Nephron progenitor cell (in vitro differentiated cells): ENCODE results near the gene DLX2.

ENCODE experiments used
- DNase-seq: peaks from one replicate; pipeline ENCODE4 v3.0.0; 2021
- H3K27ac Mint-ChIP-seq: 2 replicates; pipeline ENCODE4 v1.8.0; 2021; ENCODE audit warnings: mild to moderate bottlenecking, moderate library complexity, mixed read lengths
- H3K27me3 Mint-ChIP-seq: 2 replicates; pipeline ENCODE4 v1.8.0; 2021; ENCODE audit warnings: mild to moderate bottlenecking, low read depth, mixed read lengths; ENCODE audit not compliant: poor library complexity
- H3K36me3 Mint-ChIP-seq: 2 replicates; pipeline ENCODE4 v1.8.0; 2021; ENCODE audit warnings: low read depth, mixed read lengths
- H3K4me1 Mint-ChIP-seq: 2 replicates; pipeline ENCODE4 v1.8.0; 2021; ENCODE audit warnings: mixed read lengths
- H3K4me3 Mint-ChIP-seq: 2 replicates; pipeline ENCODE4 v1.8.0; 2021; ENCODE audit warnings: mild to moderate bottlenecking, moderate library complexity, mixed read lengths
- H3K9me3 Mint-ChIP-seq: 2 replicates; pipeline ENCODE4 v1.8.0; 2021; ENCODE audit warnings: mild to moderate bottlenecking, moderate library complexity, mixed read lengths
- TF ChIP-seq, protein P1 (sequence below): fragments of 200-600 bp; sonication (generic); IDR thresholded peaks from 2 replicates; pipeline ENCODE4 v1.5.0; 2021; ENCODE audit warnings: antibody characterized with exemption

DLX2 gene

DNA sequence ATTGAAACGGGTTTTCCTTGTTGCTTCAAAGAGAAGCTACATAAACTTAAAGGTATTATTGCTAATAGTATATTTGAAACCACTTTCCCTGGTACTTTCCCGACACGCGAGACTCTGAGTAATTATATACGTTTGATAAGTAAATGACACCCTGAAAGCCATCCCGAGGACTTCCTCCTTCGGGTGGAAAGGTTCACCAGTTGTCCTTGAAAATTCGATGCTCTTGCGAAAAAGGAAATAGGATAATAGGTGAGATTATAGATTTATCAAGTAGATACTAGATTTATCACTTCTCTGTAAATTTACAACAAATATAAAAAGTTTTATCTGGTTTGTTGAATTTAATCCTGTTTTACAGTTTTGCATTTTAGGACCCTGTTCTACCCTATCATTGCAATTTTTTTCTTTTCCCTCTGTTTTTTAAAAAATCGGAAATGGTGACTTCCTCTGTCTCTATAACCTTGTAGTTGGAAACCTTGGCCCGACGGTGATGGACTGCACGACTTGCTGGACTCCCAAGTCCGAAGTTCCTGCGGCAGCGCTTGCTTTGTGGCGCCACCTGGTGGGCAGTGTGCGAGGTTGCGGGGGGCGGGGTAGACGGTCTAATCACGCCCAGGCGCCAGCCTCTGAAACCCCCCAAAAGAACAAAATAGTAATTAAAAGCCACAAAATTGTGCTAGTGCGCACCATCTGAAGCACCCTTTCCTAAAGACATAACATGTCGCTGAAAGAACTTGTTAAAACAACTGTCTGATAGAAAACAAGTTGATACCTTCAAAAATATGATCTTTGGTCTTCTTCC lies 972 bp upstream of the DLX2 start:
- H3K36me3 Mint-ChIP-seq = no peaks in the 10 kb centered on the region
- H3K27me3 Mint-ChIP-seq = peaks cover 97% of the 10 kb centered on the region
- no peaks in the 10 kb centered on the region for H3K9me3 Mint-ChIP-seq
- peak overlapping the region; percentile 85 for H3K4me3 Mint-ChIP-seq
- peaks cover 44% of the 10 kb centered on the region for H3K4me1 Mint-ChIP-seq
- TF ChIP-seq, protein P1, sequence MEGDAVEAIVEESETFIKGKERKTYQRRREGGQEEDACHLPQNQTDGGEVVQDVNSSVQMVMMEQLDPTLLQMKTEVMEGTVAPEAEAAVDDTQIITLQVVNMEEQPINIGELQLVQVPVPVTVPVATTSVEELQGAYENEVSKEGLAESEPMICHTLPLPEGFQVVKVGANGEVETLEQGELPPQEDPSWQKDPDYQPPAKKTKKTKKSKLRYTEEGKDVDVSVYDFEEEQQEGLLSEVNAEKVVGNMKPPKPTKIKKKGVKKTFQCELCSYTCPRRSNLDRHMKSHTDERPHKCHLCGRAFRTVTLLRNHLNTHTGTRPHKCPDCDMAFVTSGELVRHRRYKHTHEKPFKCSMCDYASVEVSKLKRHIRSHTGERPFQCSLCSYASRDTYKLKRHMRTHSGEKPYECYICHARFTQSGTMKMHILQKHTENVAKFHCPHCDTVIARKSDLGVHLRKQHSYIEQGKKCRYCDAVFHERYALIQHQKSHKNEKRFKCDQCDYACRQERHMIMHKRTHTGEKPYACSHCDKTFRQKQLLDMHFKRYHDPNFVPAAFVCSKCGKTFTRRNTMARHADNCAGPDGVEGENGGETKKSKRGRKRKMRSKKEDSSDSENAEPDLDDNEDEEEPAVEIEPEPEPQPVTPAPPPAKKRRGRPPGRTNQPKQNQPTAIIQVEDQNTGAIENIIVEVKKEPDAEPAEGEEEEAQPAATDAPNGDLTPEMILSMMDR = peak; percentile 89
- no peak overlapping the region for H3K27ac Mint-ChIP-seq
- DNase-seq = peak; percentile 94

DNA sequence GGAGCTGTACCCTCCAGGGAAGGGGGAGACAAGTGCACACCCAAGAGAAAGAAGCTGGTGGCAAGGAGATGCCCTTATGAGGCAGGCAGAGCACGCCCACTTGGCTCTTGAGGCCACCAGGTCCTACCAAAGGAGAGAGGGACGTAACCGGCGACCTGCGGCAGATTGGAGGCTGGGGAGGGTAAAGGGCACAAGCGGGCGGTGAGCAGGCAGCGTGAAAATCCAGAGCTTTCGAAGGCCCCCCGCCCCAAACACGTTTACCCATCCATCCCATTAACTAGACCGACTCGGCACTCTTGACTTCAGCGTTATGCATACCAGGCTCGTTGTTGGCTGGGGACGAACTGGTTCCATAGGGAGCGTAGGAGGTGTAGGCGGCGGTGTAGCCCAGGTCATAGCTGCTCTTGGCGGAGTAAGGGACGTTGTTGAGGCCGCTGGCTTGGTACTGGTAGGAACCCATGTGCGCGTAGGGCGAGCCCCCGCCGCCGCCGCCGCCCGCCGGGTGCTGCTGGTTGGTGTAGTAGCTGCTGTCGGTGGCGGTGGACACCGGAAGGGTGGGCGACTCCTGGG lies 794 bp downstream of the DLX2 start:
- Mint-ChIP-seq H3K4me1 (peaks cover 54% of the 10 kb centered on the region), H3K36me3 (no peaks in the 10 kb centered on the region), H3K27me3 (peaks cover 95% of the 10 kb centered on the region), H3K9me3 (no peaks in the 10 kb centered on the region), H3K27ac (no peak overlapping the region), H3K4me3 (peak overlapping the region; percentile 85)
- no peak for DNase-seq
- TF ChIP-seq, protein P1 = no peak

DNA sequence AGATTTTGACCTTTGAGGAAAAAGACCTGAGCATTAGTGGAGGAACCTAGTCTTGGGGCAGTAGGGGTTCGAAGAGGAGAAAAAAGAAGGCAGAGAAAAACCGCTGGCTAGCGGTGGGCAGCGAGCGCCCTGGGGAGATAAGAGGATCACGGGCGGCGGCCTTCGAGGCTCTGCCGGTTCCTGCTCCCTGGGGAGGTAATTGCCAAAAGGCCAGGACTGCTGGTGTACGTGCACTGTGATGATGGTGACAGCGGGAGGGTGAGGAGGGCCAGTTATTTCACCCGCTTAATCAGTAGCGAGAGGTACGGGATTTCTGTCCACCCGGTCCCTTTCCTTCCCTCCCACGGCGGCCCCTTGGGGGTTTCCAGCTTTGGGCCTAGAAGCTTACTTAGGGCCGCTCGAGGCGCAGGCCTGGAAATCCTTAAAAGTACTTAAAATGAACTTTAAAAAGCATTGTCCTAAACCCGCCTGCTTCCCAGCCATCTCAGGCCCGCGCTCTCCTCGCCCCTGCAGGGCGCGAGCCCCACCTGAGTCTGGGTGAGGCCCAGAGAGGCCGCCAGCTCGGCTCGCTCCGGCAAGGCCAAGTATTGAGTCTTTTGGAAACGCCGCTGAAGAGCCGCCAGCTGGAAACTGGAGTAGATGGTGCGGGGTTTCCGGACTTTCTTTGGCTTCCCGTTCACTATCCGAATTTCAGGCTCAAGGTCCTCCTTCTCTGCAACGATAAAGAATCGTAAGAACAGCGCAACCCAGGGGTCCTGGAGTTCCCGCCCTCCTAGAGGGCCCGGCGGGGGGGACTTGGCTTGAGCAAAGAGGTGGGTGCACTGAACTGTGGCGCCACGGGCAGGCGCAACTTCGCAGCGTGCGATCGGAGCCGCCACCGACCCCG lies 1.5 kb downstream of the DLX2 start:
- peak overlapping the region; percentile 85 for H3K4me3 Mint-ChIP-seq
- TF ChIP-seq, protein P1 = no peak
- H3K27ac Mint-ChIP-seq = no peak overlapping the region
- peaks cover 61% of the 10 kb centered on the region for H3K4me1 Mint-ChIP-seq
- peaks cover 95% of the 10 kb centered on the region for H3K27me3 Mint-ChIP-seq
- no peaks in the 10 kb centered on the region for H3K9me3 Mint-ChIP-seq
- DNase-seq = no peak
- H3K36me3 Mint-ChIP-seq = no peaks in the 10 kb centered on the region

DNA sequence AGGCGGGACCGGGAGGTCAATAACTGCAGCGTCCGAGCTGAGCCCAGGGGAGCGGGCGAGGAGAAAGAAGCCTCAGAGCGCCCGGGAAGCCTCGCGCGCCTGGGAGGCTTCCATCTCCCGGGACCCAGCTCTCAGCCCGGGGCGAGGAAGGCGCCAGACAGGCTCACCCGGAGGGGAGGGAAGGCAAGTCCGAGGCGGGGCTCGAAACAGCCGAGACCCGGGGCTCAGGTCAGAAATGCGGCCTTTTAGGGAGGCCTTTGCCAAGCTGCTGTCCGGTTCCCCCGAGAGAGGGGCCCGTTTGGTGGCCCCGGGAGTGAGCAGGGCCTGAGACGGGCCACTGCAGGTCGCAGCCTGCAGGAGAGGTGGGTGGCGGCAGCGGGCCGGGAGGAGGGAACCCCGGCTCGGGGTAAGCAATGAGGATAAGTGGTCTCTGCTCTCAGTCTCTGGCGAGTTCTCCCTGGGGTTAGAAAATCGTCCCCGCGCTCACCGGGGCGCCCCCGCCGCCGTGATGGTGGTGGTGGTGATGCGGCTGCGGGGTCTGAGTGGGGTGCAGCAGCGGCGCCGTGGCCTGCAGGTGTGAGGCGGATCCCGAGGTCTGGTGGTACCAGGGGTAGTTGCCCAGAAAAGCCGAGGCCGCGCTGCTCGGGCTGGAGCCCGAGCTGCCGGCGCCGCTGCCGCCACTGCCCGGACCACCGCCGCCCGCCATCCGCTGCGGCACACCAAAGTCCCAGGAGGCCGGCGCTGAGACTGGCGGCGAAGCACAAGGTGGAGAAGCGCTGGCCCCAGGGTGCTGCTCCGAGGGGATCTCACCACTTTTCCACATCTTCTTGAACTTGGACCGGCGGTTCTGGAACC lies 2.4 kb downstream of the DLX2 start:
- peaks cover 95% of the 10 kb centered on the region for H3K27me3 Mint-ChIP-seq
- peak overlapping the region; percentile 80 for H3K4me3 Mint-ChIP-seq
- peaks cover 70% of the 10 kb centered on the region for H3K4me1 Mint-ChIP-seq

More for the DNA sequence above, 2.4 kb downstream of the DLX2 start:
- Mint-ChIP-seq H3K9me3 (no peaks in the 10 kb centered on the region), H3K36me3 (no peaks in the 10 kb centered on the region), H3K27ac (no peak overlapping the region)
- DNase-seq = peak; percentile 62
- TF ChIP-seq, protein P1 = no peak
